Activated CD4-positive, alpha-beta T cell treated with anti-CD3 and anti-CD28 coated beads for 4 hours (primary cell): ENCODE data around the gene TPCN2.
A peak's percentile ranks its signal among the peaks of the same experiment; 100 is the strongest.

ENCODE experiments used
- DNase-seq, 2 donors: peaks; one replicate each; pipeline ENCODE4 v3.0.0-alpha.2; 2020

TPCN2 gene

GRCh38 chr11:69097263-69097662, 48.5 kb downstream of the TPCN2 start:
- no peak for DNase-seq

- DNase-seq: no peak
Observed at GRCh38 chr11:69099180-69099579, 50.4 kb downstream of the TPCN2 start.

- DNase-seq: no peak
Observed at GRCh38 chr11:69100454-69101114, 51.9 kb downstream of the TPCN2 start.

GRCh38 chr11:69101115-69101791, 52.5 kb downstream of the TPCN2 start:
- DNase-seq: peak; percentile 70 to 79

DNA sequence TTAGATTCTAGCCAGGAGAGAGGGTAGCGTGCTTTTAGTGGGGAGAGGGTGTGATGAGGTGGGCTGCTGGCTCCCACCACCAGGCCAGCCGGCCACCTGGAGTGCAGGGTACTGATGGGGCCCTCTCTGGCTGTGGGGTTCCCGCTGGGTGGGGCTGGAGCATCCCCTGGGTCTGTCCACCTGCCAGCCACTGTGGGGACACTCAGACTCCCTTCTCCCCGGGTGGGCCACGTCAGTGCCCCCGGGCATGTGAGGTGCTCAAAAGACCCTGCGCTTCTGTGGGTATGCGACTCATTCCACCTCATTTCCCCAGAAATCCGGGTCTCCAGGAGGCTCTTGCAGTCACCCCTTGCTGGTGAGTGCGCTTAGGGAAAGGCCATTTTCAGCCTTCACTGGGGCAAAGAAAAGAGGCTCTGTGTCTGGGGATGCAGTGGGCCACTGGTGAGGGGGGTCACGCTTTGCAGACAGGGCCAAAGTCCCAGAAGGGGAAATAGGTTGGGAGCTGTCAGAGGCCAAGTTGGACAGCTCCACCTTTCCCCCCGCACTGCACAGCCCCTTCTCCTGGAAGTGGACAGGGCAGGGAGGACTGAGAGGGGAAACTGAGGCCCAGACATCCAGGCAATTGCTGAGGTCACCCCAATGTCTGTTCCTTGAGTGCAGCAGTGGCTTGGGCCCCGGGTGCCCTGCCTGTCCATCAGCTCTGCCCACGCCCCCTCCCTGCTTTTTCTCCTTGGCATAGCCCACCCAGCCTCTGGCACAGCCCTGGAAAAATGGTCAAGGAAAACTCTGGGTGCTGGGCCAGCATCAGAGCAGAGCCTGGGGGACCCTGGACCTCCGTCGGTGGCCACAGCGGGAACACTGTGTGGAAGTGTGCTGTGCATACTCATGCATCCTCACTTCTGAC, 53.3 kb downstream of the TPCN2 start:
- DNase-seq: no peak

DNA sequence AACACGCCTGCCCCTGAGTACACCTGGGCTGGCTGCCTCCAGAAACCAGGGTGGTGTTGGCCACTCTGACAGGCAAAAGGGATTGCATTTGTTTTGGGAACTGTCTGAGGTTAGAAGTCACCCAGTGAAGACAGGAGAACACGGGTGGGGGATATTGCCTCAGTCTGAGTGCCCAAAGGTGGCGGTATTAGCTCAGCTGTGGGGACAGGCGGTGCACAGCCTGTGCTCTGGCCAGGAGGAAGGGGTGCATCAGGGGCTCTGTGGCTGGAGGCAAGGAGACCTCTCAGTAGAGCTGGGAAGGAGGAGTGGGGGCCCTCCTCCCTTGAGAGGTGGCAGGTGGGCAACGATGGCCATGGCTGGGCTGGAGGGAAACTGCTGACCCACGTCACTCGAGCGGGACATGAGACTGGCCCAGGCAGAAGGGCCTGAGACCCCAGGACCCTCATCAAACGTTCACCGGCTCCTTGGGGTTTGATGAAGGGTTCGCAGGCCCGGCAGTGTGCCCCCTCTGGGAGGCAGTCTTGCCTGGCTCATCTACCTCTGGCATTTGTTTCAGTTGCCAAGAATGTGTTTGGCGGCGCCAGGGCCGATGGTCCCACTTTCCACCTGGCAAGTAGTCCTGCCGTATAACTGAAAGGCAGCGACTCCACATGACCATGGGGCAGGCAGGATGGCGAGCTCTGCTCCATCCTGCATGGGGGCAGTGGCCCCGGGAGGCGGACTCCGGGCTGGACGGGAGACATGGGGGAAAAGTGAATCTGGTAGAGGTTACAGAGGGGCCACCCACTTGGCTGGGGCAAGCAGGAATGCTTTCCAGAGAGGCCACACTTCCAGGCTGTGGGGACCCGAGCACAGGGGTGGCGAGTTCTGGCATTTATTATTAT, 54.2 kb downstream of the TPCN2 start:
- no peak for DNase-seq

GRCh38 chr11:69104212-69104855, 55.6 kb downstream of the TPCN2 start:
- no peak for DNase-seq

DNA sequence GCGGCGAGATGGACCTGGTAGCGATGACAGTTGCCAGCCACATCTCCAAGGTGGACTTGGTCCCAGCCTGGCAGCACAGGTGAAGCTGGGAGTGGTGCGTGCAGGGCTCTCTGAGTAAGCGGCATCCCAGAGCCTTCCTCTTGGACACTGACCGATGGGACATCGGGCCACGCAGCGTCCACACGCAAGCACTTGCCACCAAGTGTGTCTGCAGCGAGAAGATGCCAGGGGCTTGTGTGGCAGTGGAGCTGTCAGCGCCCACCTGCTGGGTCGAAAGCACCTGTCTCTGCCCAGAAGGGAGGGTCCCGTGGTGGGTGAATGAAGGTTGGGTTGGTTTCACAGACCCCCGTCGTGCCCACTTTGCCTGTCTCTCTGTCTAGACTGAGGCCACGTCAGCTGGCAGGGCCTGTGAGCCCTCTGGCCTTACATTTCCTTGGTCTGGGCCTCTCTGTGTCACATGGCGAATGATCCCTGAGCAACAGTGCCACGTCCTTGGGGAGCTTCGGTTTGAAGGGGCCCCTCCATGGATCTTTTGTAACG, 56.2 kb downstream of the TPCN2 start:
- no peak for DNase-seq

- DNase-seq: no peak
Observed at GRCh38 chr11:69105461-69106030, 56.8 kb downstream of the TPCN2 start.

- DNase-seq: no peak
Observed at GRCh38 chr11:69106031-69106811, 57.5 kb downstream of the TPCN2 start.

DNA sequence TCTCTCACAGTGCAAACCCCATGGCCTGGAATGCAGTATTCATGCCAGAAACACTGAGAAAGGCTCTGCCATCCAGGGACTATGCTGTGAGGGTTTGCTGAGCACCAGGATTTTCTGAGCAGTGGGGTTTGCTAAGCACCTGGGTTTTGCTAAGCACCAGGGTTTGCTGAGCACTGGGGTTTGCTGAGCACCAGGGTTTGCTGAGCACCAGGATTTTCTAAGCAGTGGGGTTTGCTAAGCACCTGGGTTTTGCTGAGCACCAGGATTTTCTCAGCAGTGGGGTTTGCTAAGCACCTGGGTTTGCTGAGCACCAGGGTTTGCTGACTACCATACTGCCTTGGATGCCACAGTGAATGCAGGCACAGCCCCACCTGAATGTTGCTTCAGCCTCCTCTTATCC, 58.7 kb downstream of the TPCN2 start:
- no peak for DNase-seq

GRCh38 chr11:69108030-69108429, 59.3 kb downstream of the TPCN2 start:
- DNase-seq: no peak

DNA sequence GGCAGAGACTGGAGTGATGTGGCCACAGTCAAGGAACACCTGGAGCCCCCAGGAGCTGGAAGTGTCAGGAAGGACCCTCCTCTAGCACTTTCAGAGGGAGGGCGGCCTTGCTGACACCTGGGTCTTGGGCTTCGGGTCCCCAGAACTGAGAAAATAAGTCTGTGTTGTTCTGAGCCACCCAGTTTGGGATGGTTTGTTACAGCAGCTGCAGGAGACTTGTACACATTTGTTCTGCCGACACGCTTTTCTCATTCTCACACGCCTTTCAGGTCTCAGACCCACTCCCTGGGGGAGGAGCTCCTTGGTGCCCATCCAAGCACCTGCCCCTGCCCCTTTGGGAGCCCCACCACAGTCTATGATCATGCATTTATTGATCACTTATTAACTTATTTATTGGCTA, 59.8 kb downstream of the TPCN2 start:
- no peak for DNase-seq

GRCh38 chr11:69109101-69109500, 60.4 kb downstream of the TPCN2 start:
- no peak for DNase-seq

DNA sequence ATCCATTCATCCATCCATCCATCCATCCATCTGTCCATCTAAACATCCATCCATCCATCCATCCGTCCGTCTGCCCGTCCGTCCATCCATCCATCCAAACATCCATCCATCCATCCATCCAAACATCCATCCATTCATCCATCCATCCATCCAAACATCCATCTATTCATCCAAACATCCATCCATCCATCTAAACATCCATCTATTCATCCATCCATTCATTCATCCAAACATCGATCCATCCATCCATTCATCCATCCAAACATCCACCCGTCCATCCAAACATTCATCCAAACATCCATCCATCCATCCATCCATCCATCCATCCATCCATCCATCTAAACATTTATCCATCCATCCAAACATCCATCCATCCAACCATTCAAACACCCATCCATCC, 61.7 kb downstream of the TPCN2 start:
- DNase-seq: no peak

- no peak for DNase-seq
Observed at GRCh38 chr11:69111624-69112542, 63.2 kb downstream of the TPCN2 start.

GRCh38 chr11:69113226-69113625, 64.5 kb downstream of the TPCN2 start:
- no peak for DNase-seq

DNA sequence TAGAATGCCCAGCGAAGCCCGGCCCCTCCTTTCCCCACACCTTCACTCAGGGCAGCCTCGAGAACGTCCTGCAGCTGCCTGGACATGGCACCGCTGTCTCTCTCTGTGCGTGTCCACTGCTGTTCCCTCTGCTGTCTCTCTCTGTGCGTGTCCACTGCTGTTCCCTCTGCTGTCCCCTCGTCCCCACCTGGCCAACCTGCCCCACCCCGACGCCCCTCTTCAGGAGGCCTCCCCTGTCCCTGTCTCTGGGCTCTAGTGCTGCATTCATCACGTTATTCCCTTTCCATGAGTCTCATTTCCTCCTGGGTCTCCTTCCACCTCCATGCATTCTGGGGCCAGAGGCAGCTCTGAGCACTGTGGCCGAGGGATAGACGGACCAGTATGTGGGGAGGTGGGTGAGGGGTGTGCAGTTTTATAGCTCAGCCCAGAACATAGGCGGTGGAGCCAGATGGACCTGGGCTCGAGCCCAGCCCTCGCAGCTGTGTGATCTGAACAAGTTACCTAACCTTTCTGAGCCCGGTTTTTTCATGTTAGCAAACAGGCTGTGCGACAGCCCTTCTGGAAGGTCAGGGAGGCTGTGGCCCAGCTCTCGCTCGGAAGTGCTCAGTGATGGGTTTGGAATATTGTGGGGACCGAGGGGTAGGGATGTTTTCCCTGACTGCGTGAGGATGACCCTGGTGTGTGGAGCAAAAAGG, 65.1 kb downstream of the TPCN2 start:
- DNase-seq: no peak

DNA sequence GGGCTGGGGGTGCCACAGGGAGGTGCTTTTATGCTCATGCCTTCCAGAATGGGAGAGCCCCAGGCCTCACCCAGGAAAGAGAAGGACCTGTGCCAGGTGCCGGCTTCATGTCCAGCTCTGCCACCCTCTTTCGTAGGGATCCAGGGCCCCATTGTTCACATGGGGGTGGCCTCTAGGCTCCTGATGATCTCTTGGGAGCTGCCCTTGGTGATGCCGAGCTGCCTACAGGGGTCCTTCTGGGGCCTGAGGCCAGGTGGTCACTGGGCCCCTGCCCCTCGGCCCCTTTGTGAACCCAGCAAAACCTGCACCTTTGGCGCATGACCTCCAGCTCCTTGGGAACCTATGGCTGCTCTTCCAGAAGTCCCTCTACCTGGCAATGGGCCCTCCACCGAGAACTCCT, 65.6 kb downstream of the TPCN2 start:
- no peak for DNase-seq
